Activated T-cell treated with anti-CD3 and anti-CD28 coated beads, Interleukin-2, amount 50 U/mL, for 72 hours (primary cell): ENCODE data around the gene RFNG. TPM values are rescaled to one million over a fixed set of nuclear protein-coding genes. Genes with fewer than 3 reads are reported as not detected.

ENCODE experiments used
- ATAC-seq, 2 donors: fragments of 150-1000 bp; cut with Tn5 transposase; replicated peaks in 1 of 2; 2 replicates each; pipeline ENCODE4 v1.10.0; 2021; ENCODE audit warnings: moderate library complexity in 2 of 2, mild to moderate bottlenecking in 1 of 2
- DNase-seq, 2 donors: peaks; one replicate each; pipeline ENCODE4 v3.0.0; 2021 to 2022; ENCODE audit warnings: mixed read lengths in 1 of 2
- H3K27ac Mint-ChIP-seq: one replicate; pipeline ENCODE4 v1.8.0; 2022; ENCODE audit warnings: mild to moderate bottlenecking, moderate library complexity, mixed read lengths
- H3K27me3 Mint-ChIP-seq: one replicate; pipeline ENCODE4 v1.8.0; 2022; ENCODE audit warnings: low read depth, mixed read lengths
- H3K36me3 Mint-ChIP-seq, 2 donors: one replicate each; pipeline ENCODE4 v1.8.0; 2022; ENCODE audit warnings: mixed read lengths in 2 of 2, mild to moderate bottlenecking in 1 of 2; ENCODE audit not compliant: insufficient read depth in 2 of 2
- H3K4me1 Mint-ChIP-seq: one replicate; pipeline ENCODE4 v1.8.0; 2022; ENCODE audit warnings: low read depth, mixed read lengths
- H3K4me3 Mint-ChIP-seq, 2 donors: one replicate each; pipeline ENCODE4 v1.8.0; 2022; ENCODE audit warnings: mild to moderate bottlenecking in 2 of 2, mixed read lengths in 2 of 2, moderate library complexity in 2 of 2
- H3K9me3 Mint-ChIP-seq, 2 donors: one replicate each; pipeline ENCODE4 v1.8.0; 2022; ENCODE audit warnings: mixed read lengths in 2 of 2
- total RNA-seq, 2 donors: library from RNA; stranded (reverse); gene quantifications; one replicate each; pipeline ENCODE4 v1.2.3, GENCODE V29; 2022

RFNG gene
- total RNA-seq, 2 donors from 2014 or later, result 31.0 to 42.2 TPM

DNA sequence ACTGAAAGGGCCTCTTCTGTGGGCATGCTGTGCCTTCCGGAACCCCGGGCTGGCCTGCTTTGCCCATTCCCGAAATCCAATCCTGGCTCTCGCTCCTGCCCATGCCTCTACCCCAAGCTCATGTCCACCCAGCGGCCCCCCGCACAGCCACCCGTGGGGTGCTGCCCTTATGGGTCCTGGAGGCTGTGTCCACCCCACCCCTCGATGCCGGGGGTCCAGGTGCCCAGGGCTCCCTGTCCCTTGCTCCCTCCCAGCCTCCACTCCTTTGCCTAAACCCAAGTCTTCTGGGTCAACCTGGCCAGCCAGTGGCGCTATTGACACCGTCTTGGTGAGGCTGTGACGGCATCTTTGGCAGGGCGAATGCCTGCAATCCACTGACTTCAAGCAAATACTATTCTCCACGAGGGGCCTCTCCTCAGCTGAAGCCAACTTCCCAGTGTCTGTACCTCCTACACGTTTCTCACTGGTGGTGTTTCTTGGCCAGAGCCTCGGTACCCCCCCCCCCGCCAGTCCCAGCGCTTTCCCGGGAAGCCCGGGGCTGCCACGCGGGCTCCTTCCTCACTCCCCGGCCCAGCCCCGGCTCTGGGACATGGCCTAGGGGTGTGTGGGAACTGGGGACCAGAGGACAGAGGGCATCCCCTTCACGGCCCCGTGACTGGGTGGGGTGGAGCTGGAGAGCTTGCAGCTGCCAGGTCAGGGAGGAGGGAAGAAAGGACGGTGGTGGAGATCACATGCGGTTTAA, 26.2 kb upstream of the RFNG start:
- no peak overlapping the region for H3K27ac Mint-ChIP-seq
- no peaks in the 10 kb centered on the region for H3K36me3 Mint-ChIP-seq
- DNase-seq, result no peak
- H3K9me3 Mint-ChIP-seq, result no peaks in the 10 kb centered on the region
- H3K4me3 Mint-ChIP-seq, result no peak overlapping the region
- peak in 1 of 2 donors; percentile 28 for ATAC-seq
- H3K4me1 Mint-ChIP-seq, result no peaks in the 10 kb centered on the region
- no peaks in the 10 kb centered on the region for H3K27me3 Mint-ChIP-seq

- no peaks in the 10 kb centered on the region for H3K9me3 Mint-ChIP-seq
- no peaks in the 10 kb centered on the region for H3K36me3 Mint-ChIP-seq
- H3K4me1 Mint-ChIP-seq, result no peaks in the 10 kb centered on the region
- peak in 1 of 2 donors; percentile 13 for ATAC-seq
- H3K27me3 Mint-ChIP-seq, result no peaks in the 10 kb centered on the region
- H3K4me3 Mint-ChIP-seq, result no peak overlapping the region
- H3K27ac Mint-ChIP-seq, result no peak overlapping the region
- no peak for DNase-seq
Measured at GRCh38 chr17:82076785-82077591, 25.4 kb upstream of the RFNG start.

- H3K4me3 Mint-ChIP-seq, result no peak overlapping the region
- no peaks in the 10 kb centered on the region for H3K9me3 Mint-ChIP-seq
- no peak overlapping the region for H3K27ac Mint-ChIP-seq
- no peaks in the 10 kb centered on the region for H3K27me3 Mint-ChIP-seq
- H3K4me1 Mint-ChIP-seq, result no peaks in the 10 kb centered on the region
- DNase-seq, result no peak
- H3K36me3 Mint-ChIP-seq, result no peaks in the 10 kb centered on the region
- no peak for ATAC-seq
Measured at GRCh38 chr17:82076018-82076784, 24.6 kb upstream of the RFNG start.

- H3K27me3 Mint-ChIP-seq, result no peaks in the 10 kb centered on the region
- no peak overlapping the region for H3K27ac Mint-ChIP-seq
- no peak for DNase-seq
- H3K36me3 Mint-ChIP-seq, result no peaks in the 10 kb centered on the region
- no peaks in the 10 kb centered on the region for H3K9me3 Mint-ChIP-seq
- no peaks in the 10 kb centered on the region for H3K4me1 Mint-ChIP-seq
- ATAC-seq, result no peak
- no peak overlapping the region for H3K4me3 Mint-ChIP-seq
Measured at GRCh38 chr17:82073446-82073845, 21.8 kb upstream of the RFNG start.

DNA sequence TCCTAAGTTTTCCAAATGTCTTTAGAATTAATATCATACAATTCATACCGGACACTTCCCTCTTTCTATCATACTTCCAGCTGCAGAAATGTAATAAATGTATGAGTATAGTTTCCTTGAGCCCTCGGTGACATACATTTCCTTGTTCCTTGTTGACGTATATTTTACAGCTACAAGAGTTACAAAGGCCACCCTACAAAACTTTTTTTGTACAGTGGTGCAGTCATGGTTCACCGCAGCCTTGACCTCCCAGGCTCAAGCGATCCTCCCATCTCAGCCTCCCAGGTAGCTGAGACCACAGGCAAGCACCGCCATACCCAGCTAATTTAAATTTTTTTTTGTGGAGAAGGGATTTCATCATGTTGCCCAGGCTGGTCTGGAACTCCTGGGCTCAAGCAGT, 21.2 kb upstream of the RFNG start:
- DNase-seq (no peak), ATAC-seq (no peak)
- no peak overlapping the region for H3K4me3 Mint-ChIP-seq
- no peaks in the 10 kb centered on the region for H3K36me3 Mint-ChIP-seq
- no peaks in the 10 kb centered on the region for H3K9me3 Mint-ChIP-seq
- no peak overlapping the region for H3K27ac Mint-ChIP-seq
- no peaks in the 10 kb centered on the region for H3K4me1 Mint-ChIP-seq
- H3K27me3 Mint-ChIP-seq, result no peaks in the 10 kb centered on the region

DNA sequence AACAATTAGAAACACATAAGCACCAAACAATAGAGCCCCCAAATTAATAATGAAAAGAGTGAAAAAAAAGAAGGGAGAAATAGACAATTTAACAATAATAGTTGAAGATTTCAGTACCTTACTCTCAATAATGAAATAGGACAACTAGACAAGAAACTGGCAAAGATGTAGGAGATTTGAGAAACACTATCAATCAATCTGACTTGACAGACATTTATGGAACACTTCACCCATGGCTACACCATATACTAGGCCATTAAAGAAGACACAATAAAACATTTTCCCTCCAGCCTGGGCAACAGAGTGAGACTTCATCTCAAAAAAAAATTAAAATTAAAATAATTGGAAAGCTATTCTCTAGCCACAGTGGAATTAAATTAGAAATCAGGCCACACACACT, 19.0 kb upstream of the RFNG start:
- Mint-ChIP-seq H3K36me3 (no peaks in the 10 kb centered on the region), H3K27ac (no peak overlapping the region), H3K27me3 (no peaks in the 10 kb centered on the region), H3K4me1 (peaks cover 14% of the 10 kb centered on the region), H3K9me3 (no peaks in the 10 kb centered on the region), H3K4me3 (no peak overlapping the region)
- no peak for ATAC-seq
- no peak for DNase-seq

DNA sequence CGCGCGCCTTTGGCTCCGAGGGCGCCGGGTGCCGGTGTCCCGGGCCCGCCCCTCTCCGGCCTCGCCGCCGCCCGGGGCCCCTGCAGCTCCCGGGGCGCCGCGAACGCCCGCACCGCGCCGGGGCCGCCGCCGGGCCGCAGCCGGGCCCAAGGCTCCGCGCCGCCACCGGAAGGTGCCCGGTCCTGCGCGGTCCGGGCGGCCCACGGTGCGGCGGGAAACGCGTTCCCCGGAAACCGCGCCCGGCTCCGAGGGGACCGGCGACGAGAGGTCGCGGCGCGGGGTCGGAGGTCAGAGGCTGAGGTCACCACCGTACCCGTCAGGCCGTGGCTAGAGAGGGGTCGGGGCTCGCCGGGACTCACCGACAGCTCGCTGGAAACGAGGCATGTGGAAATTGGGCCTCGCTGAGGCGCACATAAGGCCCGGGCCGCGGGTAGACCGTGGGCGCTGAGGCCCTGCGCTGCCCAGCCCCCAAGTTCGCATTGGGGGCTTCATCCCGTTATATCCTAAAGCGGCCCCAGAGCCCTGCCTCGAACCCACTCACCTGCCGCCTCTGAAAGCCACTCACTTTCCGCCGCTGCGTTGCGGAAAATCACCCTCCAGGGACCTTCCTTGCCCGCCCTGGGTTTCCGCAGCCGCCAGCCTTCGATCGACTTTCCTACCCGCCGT, 14.2 kb upstream of the RFNG start, which contains the start of gene DUS1L:
Gene DUS1L, minus strand, starts transcription at position 167 of the 666 bp plus-strand sequence. CDS start 745 bp downstream, outside the sequence.
- no peaks in the 10 kb centered on the region for H3K9me3 Mint-ChIP-seq

DNA sequence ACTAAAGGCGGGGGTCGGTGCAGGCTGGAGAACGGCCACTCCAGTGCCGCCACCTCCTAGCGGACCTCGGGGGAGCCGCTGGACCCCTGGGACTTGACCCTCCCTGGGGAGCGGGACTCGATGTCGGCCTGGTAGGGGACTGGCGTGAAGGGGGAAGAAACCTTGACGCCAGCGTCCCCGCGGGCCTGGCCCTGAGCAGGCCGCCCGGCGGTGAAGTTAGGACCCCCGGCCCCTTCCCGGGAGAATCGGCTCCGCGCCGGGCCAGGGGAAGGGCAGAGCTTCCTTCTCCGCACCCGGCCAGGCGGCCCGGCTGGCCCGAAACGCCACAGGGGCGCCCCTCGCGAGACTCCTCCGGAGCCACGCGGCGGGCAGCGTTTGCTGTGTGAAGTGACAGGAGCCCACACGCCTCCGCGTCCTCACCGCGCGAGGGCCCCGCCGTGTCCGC, 13.6 kb upstream of the RFNG start:
- peak overlapping the region; percentile 71 to 74 for H3K4me3 Mint-ChIP-seq
- no peaks in the 10 kb centered on the region for H3K9me3 Mint-ChIP-seq
- H3K4me1 Mint-ChIP-seq, result peaks cover 21% of the 10 kb centered on the region
- H3K27me3 Mint-ChIP-seq, result no peaks in the 10 kb centered on the region
- ATAC-seq (peak; percentile 69 to 71), DNase-seq (peak in 1 of 2 donors; percentile 56)
- H3K36me3 Mint-ChIP-seq, result peaks cover 0 to 2% of the 10 kb centered on the region in 2 donors
- no peak overlapping the region for H3K27ac Mint-ChIP-seq

More for the DNA sequence above, 14.2 kb upstream of the RFNG start, which contains the start of gene DUS1L:
- Mint-ChIP-seq H3K36me3 (peaks cover 0 to 2% of the 10 kb centered on the region in 2 donors), H3K27me3 (no peaks in the 10 kb centered on the region), H3K4me3 (peak within 1 kb of the TSS; percentile 88 to 97), H3K4me1 (peaks cover 21% of the 10 kb centered on the region), H3K27ac (peak within 1 kb of the TSS; percentile 96)
- DNase-seq (peak; percentile 75 to 88), ATAC-seq (peak; percentile 91 to 92)

DNA sequence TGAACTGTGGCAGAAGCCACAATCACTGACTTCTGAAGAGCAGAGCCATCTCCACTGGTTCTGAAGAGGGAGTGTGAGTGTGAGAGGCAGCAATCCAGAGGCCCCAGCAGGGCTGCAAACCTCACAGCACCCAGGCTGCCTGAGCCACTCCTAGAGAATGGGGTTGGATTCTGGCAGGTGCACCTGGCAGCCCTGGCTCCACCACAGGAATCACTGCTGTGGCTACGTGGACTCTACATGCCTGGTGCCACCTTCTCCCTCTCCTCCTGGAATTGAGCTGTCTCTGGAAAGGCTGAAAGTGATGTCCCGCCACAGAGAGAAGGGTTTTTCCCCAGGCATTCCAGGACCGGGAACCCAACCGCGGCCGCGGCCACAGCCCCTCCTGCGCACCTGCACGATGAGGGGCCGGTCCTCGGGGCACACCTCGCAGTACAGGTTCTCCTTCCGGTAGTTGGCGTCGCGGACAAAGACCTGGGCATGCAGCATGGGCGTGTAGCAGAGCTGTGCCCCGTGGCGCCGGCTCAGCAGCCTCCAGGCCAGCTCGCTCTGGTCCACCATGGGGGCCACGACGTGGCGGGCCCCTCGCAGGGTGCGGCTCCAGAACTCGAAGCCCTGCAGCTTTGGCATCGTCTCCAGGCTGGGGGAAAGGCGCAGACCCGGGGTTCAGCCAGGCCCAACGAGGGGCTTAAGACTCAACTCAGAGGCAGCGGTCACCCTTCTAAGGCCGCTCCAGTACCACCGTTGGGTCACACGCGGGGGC, 13.0 kb upstream of the RFNG start:
- Mint-ChIP-seq H3K27ac (peak overlapping the region; percentile 68), H3K9me3 (no peaks in the 10 kb centered on the region), H3K4me3 (peak overlapping the region; percentile 71 to 74), H3K36me3 (peaks cover 0 to 4% of the 10 kb centered on the region in 2 donors), H3K4me1 (peaks cover 21% of the 10 kb centered on the region), H3K27me3 (no peaks in the 10 kb centered on the region)
- DNase-seq (no peak), ATAC-seq (no peak)

DNA sequence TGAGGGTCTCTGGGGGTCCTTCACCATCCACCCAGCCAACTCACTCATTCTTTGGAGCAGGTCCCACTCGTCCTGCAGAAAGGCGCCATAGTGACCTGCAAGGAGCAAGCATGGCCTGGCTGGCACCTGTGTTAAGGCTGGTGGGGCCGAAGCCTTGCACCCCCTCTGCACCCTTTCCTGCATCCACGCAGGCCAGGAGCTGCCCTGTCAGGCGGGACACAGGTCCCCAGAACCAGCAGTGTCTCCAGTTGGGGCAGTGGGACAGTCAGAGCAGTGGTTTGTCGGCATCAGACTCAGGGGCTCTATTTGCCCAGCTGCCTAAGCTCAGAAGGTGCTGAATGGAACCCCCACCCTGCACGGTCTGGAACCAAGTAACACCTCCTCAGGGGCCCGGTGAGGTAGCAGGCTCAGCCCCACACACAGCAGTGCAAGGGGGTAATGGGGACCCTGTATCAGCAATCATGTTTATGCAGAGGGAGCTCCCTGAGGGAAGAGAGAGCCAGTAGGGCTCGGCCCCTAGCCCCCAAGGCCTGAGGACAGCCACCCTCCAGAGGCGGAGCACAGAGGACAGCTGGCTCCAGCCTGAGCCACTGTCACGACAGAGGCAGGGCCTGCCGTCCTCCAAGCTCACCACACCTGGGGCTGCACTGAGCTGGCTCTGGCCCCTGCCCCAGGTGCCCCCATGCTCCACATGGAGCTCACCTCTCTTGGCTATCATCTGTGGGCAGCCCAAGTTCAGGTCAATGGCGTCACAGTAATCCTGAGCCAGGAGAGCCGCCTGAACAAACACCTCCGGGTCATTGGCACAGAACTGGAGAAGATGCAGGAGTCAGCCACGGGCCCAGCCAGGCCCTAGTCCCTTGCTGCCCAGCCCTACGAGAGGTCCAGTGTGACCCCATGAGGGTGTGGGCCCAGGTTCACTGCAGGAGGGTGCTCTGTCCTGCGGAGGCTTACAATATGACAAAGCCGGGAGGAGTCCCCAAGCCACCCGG, 12.1 kb upstream of the RFNG start:
- DNase-seq, result no peak
- Mint-ChIP-seq H3K27me3 (no peaks in the 10 kb centered on the region), H3K36me3 (peaks cover 0 to 4% of the 10 kb centered on the region in 2 donors), H3K27ac (no peak overlapping the region), H3K4me3 (peak overlapping the region; percentile 71 to 74), H3K9me3 (no peaks in the 10 kb centered on the region), H3K4me1 (peaks cover 21% of the 10 kb centered on the region)
- ATAC-seq, result no peak

DNA sequence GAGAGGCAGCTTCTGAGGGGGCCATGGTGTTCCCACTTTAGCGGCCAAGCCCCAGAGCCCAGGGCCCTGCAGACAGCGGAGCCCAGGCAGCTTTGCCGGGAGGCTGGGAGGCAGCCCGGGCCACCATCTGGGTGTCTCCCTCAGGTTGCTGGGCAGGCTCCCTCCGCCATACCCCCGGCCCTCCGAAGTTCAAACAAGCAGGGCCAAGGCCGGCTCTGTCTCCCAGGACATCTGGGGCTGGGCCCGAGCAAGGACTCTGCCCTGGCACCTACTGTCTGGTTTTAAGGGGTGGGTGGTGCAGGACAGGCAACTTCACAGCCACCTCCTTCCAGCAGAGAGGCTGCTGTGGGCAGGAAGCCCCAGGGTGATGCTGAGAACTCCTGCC, 11.4 kb upstream of the RFNG start:
- no peak for DNase-seq
- no peaks in the 10 kb centered on the region for H3K27me3 Mint-ChIP-seq
- H3K9me3 Mint-ChIP-seq, result no peaks in the 10 kb centered on the region
- H3K4me1 Mint-ChIP-seq, result peaks cover 21% of the 10 kb centered on the region
- no peak overlapping the region for H3K4me3 Mint-ChIP-seq
- peaks cover 0 to 4% of the 10 kb centered on the region in 2 donors for H3K36me3 Mint-ChIP-seq
- no peak overlapping the region for H3K27ac Mint-ChIP-seq
- no peak for ATAC-seq
